Psoas muscle (tissue), 8 donors: ENCODE measurements around the gene UNC5C. TPM values are rescaled to one million over a fixed set of nuclear protein-coding genes. Genes with fewer than 3 reads are reported as not detected.

Experiments
- ATAC-seq, 4 donors: fragments of 200-7000 bp; cut with Tn5 transposase; one replicate each; pipeline ENCODE4 v1.9.1; 2020; ENCODE audit warnings: moderate library complexity in 3 of 4, mild to moderate bottlenecking in 2 of 4
- DNase-seq, 2 donors: peaks; one replicate each; pipeline ENCODE4 v3.0.0-alpha.2; 2020
- H3K27ac ChIP-seq: fragments of 200-600 bp; one replicate; pipeline ENCODE4 v1.8.0; 2022
- H3K27me3 ChIP-seq, 3 donors: fragments of 200-600 bp in 1 of 3; one replicate each; pipeline versions ENCODE4 v1.6.1 to v1.8.0; 2013 to 2022; ENCODE audit warnings: low read length in 2 of 3, mild to moderate bottlenecking in 2 of 3, moderate library complexity in 1 of 3; ENCODE audit not compliant: insufficient read depth in 3 of 3
- H3K36me3 ChIP-seq, 2 donors: fragments of 200-600 bp in 1 of 2; one replicate each; pipeline versions ENCODE4 v1.6.1 to v1.8.0; 2013 to 2022; ENCODE audit warnings: low read depth in 1 of 2, mild to moderate bottlenecking in 1 of 2, moderate library complexity in 1 of 2; ENCODE audit not compliant: insufficient read depth in 1 of 2
- H3K4me1 ChIP-seq: fragments of 200-600 bp; one replicate; pipeline ENCODE4 v1.8.0; 2022
- H3K4me3 ChIP-seq: fragments of 200-600 bp; one replicate; pipeline ENCODE4 v1.8.0; 2022; ENCODE audit warnings: mild to moderate bottlenecking
- H3K9me3 ChIP-seq: fragments of 200-600 bp; one replicate; pipeline ENCODE4 v1.8.0; 2022
- whole genome bisulfite sequencing, 3 donors: extraction: QIAGEN DNeasy Blood & Tissue Kit; methylation state at CpG; one replicate each; pipeline versions ENCODE4 v1.1.6 to v1.1.7; 2013; 5-methylcytosine and 5-hydroxymethylcytosine counted together
- intact Hi-C, 2 donors: fragments of 100-400 bp; cut with DNase I; formaldehyde crosslinking; loops; one replicate each; pipeline versions ENCODE4 v1.11.0 to v1.14.2; 2022
- polyA plus RNA-seq, 3 donors: library from polyadenylated mRNA; stranded (reverse); fragments of 200-250 nt; gene quantifications; one replicate each; pipeline ENCODE4 v1.2.3, GENCODE V29; 2013
- total RNA-seq, 4 donors: library from RNA; stranded (reverse); fragmentation: NEBNext Ultra II Directional in 2 of 4; extraction: Animal tissue kit (Norgen Biotek cat#: 25700) in 2 of 4; gene quantifications; one replicate each; pipeline versions ENCODE4 v1.2.1 to v1.2.4, GENCODE V29; 2021 to 2023
- TF ChIP-seq, protein P1 (sequence below): fragments of 200-600 bp; IDR thresholded peaks from one replicate; pipeline ENCODE4 v1.8.0; 2022; ENCODE audit warnings: antibody characterized with exemption
- donor health status: healthy with polysubstance abuse.
- donor health status: DM: no; HTN: no; CAD: no; lungs with moderate emphysema.
- donor health status: Bipolar disorder and iron deficiency.
- donor health status: healthy.
- donor health status: DM: yes; HTN: yes; CAD: no.
- donor health status: DM: no; HTN: no; CAD: no.
- donor health status: DM: no; HTN: no; CAD: no.
- donor health status: DM: yes; HTN: yes; CAD: no.

UNC5C gene
- total and polyA plus RNA-seq, 7 donors: 0.04 to 1.1 (median 0.19) TPM

DNA sequence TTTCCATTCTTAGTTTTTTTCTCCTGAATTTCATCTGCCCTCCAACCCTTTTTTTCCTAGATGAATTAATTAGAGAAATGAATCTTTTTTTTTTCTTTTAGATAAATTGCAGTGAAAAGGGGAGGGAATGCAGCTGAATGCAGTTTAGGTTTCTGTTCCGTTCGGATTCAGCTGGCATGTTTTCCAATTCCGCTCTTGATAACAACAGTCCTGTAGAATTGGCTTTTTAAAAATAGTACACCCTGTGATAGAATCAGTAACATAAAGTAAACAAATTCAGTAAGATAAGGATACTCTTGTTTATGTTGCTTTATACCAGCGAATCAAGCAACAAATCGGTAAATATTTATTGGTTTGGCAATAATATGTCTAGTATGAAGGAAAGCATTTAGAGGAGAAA, 103.5 kb downstream of the UNC5C start:
- TF ChIP-seq, protein P1, sequence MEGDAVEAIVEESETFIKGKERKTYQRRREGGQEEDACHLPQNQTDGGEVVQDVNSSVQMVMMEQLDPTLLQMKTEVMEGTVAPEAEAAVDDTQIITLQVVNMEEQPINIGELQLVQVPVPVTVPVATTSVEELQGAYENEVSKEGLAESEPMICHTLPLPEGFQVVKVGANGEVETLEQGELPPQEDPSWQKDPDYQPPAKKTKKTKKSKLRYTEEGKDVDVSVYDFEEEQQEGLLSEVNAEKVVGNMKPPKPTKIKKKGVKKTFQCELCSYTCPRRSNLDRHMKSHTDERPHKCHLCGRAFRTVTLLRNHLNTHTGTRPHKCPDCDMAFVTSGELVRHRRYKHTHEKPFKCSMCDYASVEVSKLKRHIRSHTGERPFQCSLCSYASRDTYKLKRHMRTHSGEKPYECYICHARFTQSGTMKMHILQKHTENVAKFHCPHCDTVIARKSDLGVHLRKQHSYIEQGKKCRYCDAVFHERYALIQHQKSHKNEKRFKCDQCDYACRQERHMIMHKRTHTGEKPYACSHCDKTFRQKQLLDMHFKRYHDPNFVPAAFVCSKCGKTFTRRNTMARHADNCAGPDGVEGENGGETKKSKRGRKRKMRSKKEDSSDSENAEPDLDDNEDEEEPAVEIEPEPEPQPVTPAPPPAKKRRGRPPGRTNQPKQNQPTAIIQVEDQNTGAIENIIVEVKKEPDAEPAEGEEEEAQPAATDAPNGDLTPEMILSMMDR: no peak
- no peak for ATAC-seq
- DNase-seq: no peak
- H3K27me3 ChIP-seq: peaks cover 0 to 2% (median 0%) of the 10 kb centered on the region in 3 donors
- 89 to 97% (median 91%) methylated on average over 5 of the region's 5 CpGs for WGBS, 3 donors
- H3K9me3 ChIP-seq: no peaks in the 10 kb centered on the region
- intact Hi-C loops: no loop called here
- no peak overlapping the region for H3K4me3 ChIP-seq
- no peaks in the 10 kb centered on the region for H3K4me1 ChIP-seq
- H3K36me3 ChIP-seq: no peaks in the 10 kb centered on the region
- no peak overlapping the region for H3K27ac ChIP-seq

DNA sequence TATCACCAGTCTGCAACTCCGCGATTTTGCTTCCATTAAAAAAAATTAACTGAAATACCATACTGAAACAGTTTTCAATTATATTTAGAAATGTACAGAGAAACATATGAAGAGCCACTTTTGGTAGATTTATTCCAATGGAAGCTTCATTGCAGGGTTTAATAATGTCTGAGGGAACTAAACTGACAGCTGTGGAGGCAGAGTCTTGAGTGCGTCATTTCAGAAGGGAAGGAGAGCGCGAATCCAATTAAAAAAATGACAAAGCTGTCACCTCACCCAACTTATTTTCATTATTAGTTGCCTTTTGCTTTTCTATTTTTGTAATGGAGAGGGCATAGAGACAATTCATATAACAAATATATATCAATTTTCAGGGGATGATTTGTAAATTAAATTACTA, 104.0 kb downstream of the UNC5C start:
- no peak for ATAC-seq
- H3K4me3 ChIP-seq: no peak overlapping the region
- H3K27ac ChIP-seq: no peak overlapping the region
- intact Hi-C loops: no loop called here
- no peak for DNase-seq
- TF ChIP-seq, protein P1: no peak
- no peaks in the 10 kb centered on the region for H3K4me1 ChIP-seq
- WGBS, 3 donors: 93 to 96% (median 96%) methylated on average over 5 of the region's 5 CpGs
- no peaks in the 10 kb centered on the region for H3K36me3 ChIP-seq
- H3K27me3 ChIP-seq: no peaks in the 10 kb centered on the region
- H3K9me3 ChIP-seq: no peaks in the 10 kb centered on the region

DNA sequence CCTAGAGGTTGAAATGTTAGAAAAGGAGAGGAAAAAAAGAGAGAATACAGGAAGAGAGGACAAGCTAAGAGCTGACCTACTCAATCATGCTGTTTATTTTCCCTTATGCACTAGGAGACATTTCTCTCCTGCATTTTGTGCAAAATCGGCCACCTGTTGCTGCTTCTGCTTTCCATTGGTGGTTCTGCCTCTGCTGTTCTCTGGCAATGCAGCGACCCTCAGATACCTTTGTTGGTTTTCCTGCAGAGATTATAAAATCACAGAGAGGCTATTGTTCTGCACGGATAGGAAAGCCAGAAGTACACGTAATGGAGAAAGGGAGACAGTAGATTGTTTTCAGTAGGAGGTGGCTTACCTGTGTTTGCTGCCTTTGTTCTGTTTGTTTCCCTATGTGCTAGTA, 108.9 kb downstream of the UNC5C start:
- no peak for ATAC-seq
- H3K27ac ChIP-seq: no peak overlapping the region
- no peaks in the 10 kb centered on the region for H3K36me3 ChIP-seq
- H3K4me1 ChIP-seq: no peaks in the 10 kb centered on the region
- intact Hi-C loops: no loop called here
- TF ChIP-seq, protein P1: no peak
- no peaks in the 10 kb centered on the region for H3K27me3 ChIP-seq
- 23 to 40% (median 34%) methylated on average over 4 of the region's 4 CpGs for WGBS, 3 donors
- no peak overlapping the region for H3K4me3 ChIP-seq
- no peak for DNase-seq
- H3K9me3 ChIP-seq: no peaks in the 10 kb centered on the region

DNA sequence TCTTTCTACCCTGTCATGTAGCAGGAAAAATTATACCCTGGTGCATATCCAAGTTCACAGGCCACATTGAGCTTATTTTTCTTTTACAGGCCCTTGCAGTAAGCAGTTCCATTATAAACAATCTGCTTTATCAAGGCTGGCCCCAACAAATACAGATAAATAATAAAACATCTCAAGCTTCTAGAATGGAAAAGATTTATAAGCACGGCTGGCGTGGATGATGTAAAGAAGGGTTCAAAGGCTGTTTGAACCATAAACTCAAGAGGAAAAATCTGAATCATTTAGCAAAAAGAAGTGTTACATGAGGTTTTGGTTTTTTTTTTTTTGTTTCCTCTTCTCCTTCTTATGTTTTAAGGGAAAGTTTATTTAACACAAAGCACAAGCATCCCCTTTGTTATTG, 109.7 kb downstream of the UNC5C start:
- WGBS, 3 donors: 75 to 80% (median 79%) methylated on average over 2 of the region's 2 CpGs
- Histone ChIP-seq H3K9me3 (no peaks in the 10 kb centered on the region), H3K4me3 (no peak overlapping the region), H3K27me3 (no peaks in the 10 kb centered on the region), H3K36me3 (no peaks in the 10 kb centered on the region), H3K4me1 (no peaks in the 10 kb centered on the region), H3K27ac (no peak overlapping the region)
- intact Hi-C loops: no loop called here
- TF ChIP-seq, protein P1: no peak
- ATAC-seq (no peak), DNase-seq (no peak)

DNA sequence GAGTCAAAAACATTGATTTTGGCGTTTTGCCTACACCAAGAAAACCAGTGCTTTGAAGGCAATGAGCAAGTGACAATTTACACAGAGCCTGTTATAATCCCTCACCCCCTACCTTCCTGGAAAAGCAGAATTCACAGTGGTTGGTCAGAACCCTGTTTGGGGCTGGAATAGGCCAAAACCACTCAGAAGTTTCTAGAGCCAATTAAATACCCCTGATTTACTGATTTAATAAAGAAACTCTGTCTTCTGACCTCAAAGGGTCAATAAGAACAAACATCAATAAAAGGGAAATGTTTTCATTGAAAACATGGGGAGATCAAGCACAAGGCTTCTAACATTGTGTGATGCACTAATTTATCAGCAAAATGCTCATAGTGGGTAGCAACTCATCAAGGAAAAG, 116.3 kb downstream of the UNC5C start:
- no peak for ATAC-seq
- DNase-seq: no peak
- WGBS, 3 donors: 39 to 44% (median 40%) methylated on average over 1 of the region's 1 CpG
- Histone ChIP-seq H3K36me3 (no peaks in the 10 kb centered on the region), H3K4me3 (no peak overlapping the region), H3K27ac (no peak overlapping the region), H3K9me3 (no peaks in the 10 kb centered on the region), H3K4me1 (no peaks in the 10 kb centered on the region), H3K27me3 (no peaks in the 10 kb centered on the region)
- intact Hi-C loops: no loop called here
- TF ChIP-seq, protein P1: no peak
